Measurements from ENCODE around the gene UNC80. TPM values are rescaled to one million over a fixed set of nuclear protein-coding genes. Genes with fewer than 3 reads are reported as not detected.

The UNC80 gene
- total RNA-seq, 1 donor from 2014 or later, result 0.11 TPM

GRCh38 chr2:209998596-209998995, 227.0 kb downstream of the UNC80 start:
- no peak for DNase-seq (ENCODE audit: low spot score in 2 of 2)
- Histone ChIP-seq H3K27me3 (no peaks in the 10 kb centered on the region), H3K4me3 (no peak overlapping the region), H3K27ac (no peak overlapping the region), H3K9me3 (no peaks in the 10 kb centered on the region), H3K36me3 (no peaks in the 10 kb centered on the region), H3K4me1 (peaks cover 0 to 8% of the 10 kb centered on the region in 2 donors)
- intact Hi-C loops (cut with DNase I), result loop anchor here (10.0 kb wide), 1 partner anchor 1734 kb away; the partner anchor contains the start of gene PIKFYVE
- no peak for TF ChIP-seq CTCF (IDR thresholded peaks at IDR 0.05)

GRCh38 chr2:210000464-210001324, 229.1 kb downstream of the UNC80 start:
- DNase-seq (ENCODE audit: low spot score in 2 of 2), result no peak
- intact Hi-C loops (cut with DNase I), result no loop called here

DNA sequence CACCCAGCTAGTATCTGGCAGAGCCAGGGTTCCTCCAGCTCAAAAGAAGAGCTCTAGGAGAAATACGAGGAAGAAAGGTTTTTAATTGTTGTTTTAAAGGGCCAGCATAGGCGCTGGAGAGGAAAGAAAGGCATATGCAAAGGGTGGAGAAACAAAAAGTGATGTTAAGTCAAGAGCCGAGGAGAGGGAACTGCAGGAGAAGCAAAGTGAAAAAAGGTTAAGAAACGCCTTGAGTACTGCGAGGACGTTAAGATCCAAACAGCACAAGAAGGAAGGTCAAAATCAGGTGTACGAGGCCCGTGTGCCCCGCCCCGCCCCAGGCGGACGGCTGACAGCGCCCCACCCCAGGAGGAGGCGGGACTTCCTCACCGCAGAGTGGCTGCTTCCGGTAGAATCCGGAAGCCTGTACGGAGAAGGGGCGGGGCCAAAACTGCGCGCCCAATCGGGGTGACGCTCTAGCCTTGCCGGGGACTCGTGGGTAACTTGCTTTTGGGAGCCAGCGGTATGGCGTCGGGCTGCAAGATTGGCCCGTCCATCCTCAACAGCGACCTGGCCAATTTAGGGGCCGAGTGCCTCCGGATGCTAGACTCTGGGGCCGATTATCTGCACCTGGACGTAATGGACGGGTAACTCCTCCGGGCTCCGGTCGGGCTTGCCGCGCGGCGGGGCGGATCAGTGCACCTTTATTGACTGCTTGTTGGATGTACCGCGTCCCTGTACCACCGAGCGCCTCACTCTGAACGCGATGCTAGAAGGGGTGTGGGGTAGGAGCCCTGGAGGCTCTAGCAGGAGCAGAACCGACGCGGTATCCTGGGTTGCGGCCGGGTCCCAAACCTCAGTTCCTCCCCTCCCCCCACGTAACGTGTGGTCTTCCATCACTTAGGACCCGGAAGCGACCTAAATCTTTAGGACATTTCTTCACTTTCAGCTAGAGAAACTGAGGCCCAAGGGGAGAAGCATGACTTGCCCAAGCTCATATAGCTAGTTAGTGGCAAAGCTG, 230.8 kb downstream of the UNC80 start, which contains the start of gene RPE:
Gene RPE (plus strand): TSS at position 481 of the 1,000 bp plus-strand sequence. CDS start 24 bp downstream, at position 505.
- H3K9me3 ChIP-seq, result no peaks in the 10 kb centered on the region
- intact Hi-C loops (cut with DNase I), result loop anchor here (1.0 to 2.0 kb wide), 2 partner anchors 169 to 474 kb away; partner anchors contain the start of genes KANSL1L and LANCL1
- peaks cover 0 to 29% of the 10 kb centered on the region in 2 donors for H3K4me1 ChIP-seq
- H3K4me3 ChIP-seq, result peak within 1 kb of the TSS; percentile 87 to 91
- peak within 1 kb of the TSS; percentile 66 to 67 for H3K27ac ChIP-seq
- no peaks in the 10 kb centered on the region for H3K36me3 ChIP-seq
- no peaks in the 10 kb centered on the region for H3K27me3 ChIP-seq
- DNase-seq (ENCODE audit: low spot score in 2 of 2), result peak; percentile 81 to 97
- TF ChIP-seq CTCF (IDR thresholded peaks at IDR 0.05), result no peak

More at GRCh38 chr2:210000464-210001324, 229.1 kb downstream of the UNC80 start:
- Histone ChIP-seq H3K27ac (no peak overlapping the region), H3K27me3 (no peaks in the 10 kb centered on the region), H3K36me3 (no peaks in the 10 kb centered on the region), H3K4me3 (no peak overlapping the region), H3K9me3 (no peaks in the 10 kb centered on the region), H3K4me1 (peaks cover 0 to 28% of the 10 kb centered on the region in 2 donors)
- TF ChIP-seq CTCF (IDR thresholded peaks at IDR 0.05), result no peak

DNA sequence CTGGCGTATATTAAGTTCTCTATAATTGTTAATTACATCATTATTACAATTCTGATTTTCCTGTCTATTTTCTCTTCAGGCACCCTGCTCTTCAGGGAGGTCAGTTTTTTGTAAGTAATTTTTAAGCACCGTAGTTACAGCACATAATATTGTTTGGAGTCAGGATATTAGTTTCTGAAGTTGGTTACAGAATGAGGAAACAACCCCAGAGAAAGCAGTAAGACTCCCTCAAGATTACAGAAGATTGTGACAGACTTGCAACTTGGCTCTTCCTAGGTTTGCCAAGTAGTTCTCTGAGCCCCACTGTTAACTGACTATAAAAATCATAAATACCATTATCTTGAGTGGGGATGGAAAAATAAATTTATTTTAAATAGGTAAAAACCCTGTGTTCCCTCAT, 231.7 kb downstream of the UNC80 start:
- no peak overlapping the region for H3K27ac ChIP-seq
- intact Hi-C loops (cut with DNase I), result loop anchor here (2.0 kb wide), 1 partner anchor 473 kb away; the partner anchor contains the start of gene LANCL1

More for the DNA sequence above, 231.7 kb downstream of the UNC80 start:
- no peak for DNase-seq (ENCODE audit: low spot score in 2 of 2)
- no peak for TF ChIP-seq CTCF (IDR thresholded peaks at IDR 0.05)
- peak overlapping the region; percentile 87 to 91 for H3K4me3 ChIP-seq
- no peaks in the 10 kb centered on the region for H3K9me3 ChIP-seq
- no peaks in the 10 kb centered on the region for H3K27me3 ChIP-seq
- no peaks in the 10 kb centered on the region for H3K36me3 ChIP-seq
- H3K4me1 ChIP-seq, result peaks cover 0 to 29% of the 10 kb centered on the region in 2 donors

All from ascending aorta (tissue), 2 donors.